ENCODE data around the gene TMPRSS2.

GRCh38 chr21:41487082-41487481 lies 20.9 kb downstream of the TMPRSS2 start:
- TF ChIP-seq CTCF (IDR thresholded peaks at IDR 0.05) (no peak), EP300 (IDR thresholded peaks at IDR 0.05) (no peak)
